A673 (cell line): ENCODE results near the gene ELFN1. TPM values are rescaled to one million over a fixed set of nuclear protein-coding genes. Genes with fewer than 3 reads are reported as not detected.

ENCODE experiments used
- BruUV-seq: library from RNA; stranded (reverse); fragments of 400-500 nt; replicated peaks from 2 replicates; lab custom pipeline; 2021; lab: Mats Ljungman, UMichigan
- CTCF ChIA-PET: fragments of 300-600 bp; sonication (Branson Sonifier 250); formaldehyde crosslinking; loops from one replicate; lab custom pipeline; 2022; ENCODE audit warnings: antibody characterized with exemption; lab: Charles Lee
- POLR2A ChIA-PET: fragments of 300-600 bp; sonication (Branson Sonifier 250); formaldehyde crosslinking; loops from one replicate; lab custom pipeline; 2022; ENCODE audit warnings: antibody characterized with exemption; ENCODE audit not compliant: low non-redundant PET; lab: Charles Lee
- DNase-seq: peaks from one replicate; pipeline ENCODE4 v3.0.0-alpha.2; 2015; ENCODE audit warnings: low spot score
- H3K27ac ChIP-seq: fragments of 200-600 bp; sonication (generic); 2 replicates; pipeline ENCODE4 v1.5.1; 2016; ENCODE audit warnings: mixed run types, low read depth, mild to moderate bottlenecking, mixed read lengths, antibody characterized with exemption, low read length; ENCODE audit not compliant: poor library complexity, severe bottlenecking
- H3K27me3 ChIP-seq: fragments of 200-600 bp; sonication (generic); replicated peaks from 2 replicates; pipeline ENCODE4 v1.6.1; 2017; ENCODE audit warnings: mixed run types, low read depth, mild to moderate bottlenecking, mixed read lengths, antibody characterized with exemption, low read length; ENCODE audit not compliant: insufficient read depth, poor library complexity
- H3K36me3 ChIP-seq: fragments of 200-600 bp; sonication (generic); 2 replicates; pipeline ENCODE4 v1.6.1; 2016; ENCODE audit warnings: mixed run types, mild to moderate bottlenecking, mixed read lengths, antibody characterized with exemption, low read length; ENCODE audit not compliant: insufficient read depth, poor library complexity, severe bottlenecking
- H3K4me1 ChIP-seq: fragments of 200-600 bp; sonication (generic); 2 replicates; pipeline ENCODE4 v1.6.1; 2017; ENCODE audit warnings: mixed run types, mild to moderate bottlenecking, mixed read lengths, antibody characterized with exemption, low read length; ENCODE audit not compliant: insufficient read depth, poor library complexity, severe bottlenecking
- H3K4me3 ChIP-seq: fragments of 200-600 bp; sonication (generic); 2 replicates; pipeline ENCODE4 v1.5.1; 2016; ENCODE audit warnings: low read depth, mixed run types, mild to moderate bottlenecking, mixed read lengths, low read length; ENCODE audit not compliant: poor library complexity, severe bottlenecking
- H3K9me3 ChIP-seq: fragments of 200-600 bp; sonication (generic); 2 replicates; pipeline ENCODE4 v1.6.1; 2016; ENCODE audit warnings: mixed run types, low read depth, mild to moderate bottlenecking, mixed read lengths, antibody characterized with exemption, low read length; ENCODE audit not compliant: poor library complexity, severe bottlenecking
- CTCF ChIP-seq: fragments of 300-800, 200-600 bp; sonication (generic); conservative IDR thresholded peaks from 2 replicates; pipeline ENCODE4 v1.5.1; 2017; ENCODE audit warnings: low read depth, mild to moderate bottlenecking, antibody characterized with exemption, low read length, moderate library complexity, mixed read lengths
- EZH2 ChIP-seq: fragments of 200-600 bp; sonication (generic); IDR thresholded peaks from 2 replicates; pipeline ENCODE4 v1.6.1; 2017; ENCODE audit warnings: borderline replicate concordance, low read depth, mild to moderate bottlenecking, mixed read lengths, antibody characterized with exemption, low read length; ENCODE audit not compliant: poor library complexity, severe bottlenecking
- intact Hi-C: fragments of 100-400 bp; cut with micrococcal nuclease; formaldehyde crosslinking; loops from one replicate; pipeline ENCODE4 v1.10.0; 2022; ENCODE audit not compliant: unreplicated experiment
- total RNA-seq: library from RNA; stranded (reverse); gene quantifications from 2 replicates; pipeline ENCODE4 v1.2.3, GENCODE V29; 2021

The ELFN1 gene
- total RNA-seq, 1 experiment from 2014 or later = not detected

DNA sequence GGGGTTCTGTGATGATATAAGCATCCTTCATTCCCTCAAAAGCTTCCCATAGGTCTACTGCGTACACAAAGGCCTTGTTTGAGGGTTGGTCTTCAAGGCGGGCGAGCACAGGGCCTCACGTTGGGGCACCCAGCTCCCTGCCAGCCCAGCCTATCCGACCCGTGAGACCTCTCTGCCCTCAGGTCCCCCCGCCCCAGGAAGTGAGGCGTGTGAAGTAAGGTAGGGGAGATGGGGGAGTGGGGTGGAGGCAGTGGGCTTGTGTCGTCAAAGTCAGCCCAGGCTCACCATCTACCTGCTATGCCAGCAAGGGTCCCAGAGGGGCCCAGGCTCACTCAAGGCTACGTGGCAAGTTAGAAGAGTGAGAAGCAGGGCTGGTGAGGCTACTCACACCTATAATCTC is 47.6 kb upstream of the ELFN1 start:
- H3K4me3 ChIP-seq = no peak overlapping the region
- no TSS peak for BruUV-seq
- intact Hi-C loops = no loop called here
- ChIA-PET POLR2A (no interaction called here), CTCF (no interaction called here)
- H3K9me3 ChIP-seq = no peaks in the 10 kb centered on the region
- no peaks in the 10 kb centered on the region for H3K4me1 ChIP-seq
- H3K27ac ChIP-seq = no peak overlapping the region
- H3K27me3 ChIP-seq = no peaks in the 10 kb centered on the region
- H3K36me3 ChIP-seq = no peaks in the 10 kb centered on the region
- DNase-seq = no peak
- TF ChIP-seq EZH2 (no peak), CTCF (no peak)

DNA sequence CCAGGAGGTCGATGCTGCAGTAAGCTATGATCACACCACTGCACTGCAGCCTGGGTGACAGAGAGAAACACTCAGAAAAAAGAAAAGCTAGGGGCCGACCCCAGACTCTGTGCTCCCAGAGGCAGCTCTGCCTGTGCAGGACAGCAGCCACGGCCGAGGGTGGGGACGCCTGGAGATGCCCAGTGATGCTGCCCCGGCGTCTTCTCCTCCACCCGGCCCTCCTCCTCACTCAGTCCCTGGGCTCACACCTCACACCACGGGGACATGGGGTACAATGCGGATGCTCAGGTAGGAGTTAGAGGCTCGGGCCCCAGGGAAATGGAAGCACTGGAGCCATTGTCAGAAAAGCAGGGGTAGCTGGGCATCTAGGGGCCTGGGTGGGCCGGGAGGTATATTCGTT is 46.3 kb upstream of the ELFN1 start:
- no peak overlapping the region for H3K4me3 ChIP-seq

DNA sequence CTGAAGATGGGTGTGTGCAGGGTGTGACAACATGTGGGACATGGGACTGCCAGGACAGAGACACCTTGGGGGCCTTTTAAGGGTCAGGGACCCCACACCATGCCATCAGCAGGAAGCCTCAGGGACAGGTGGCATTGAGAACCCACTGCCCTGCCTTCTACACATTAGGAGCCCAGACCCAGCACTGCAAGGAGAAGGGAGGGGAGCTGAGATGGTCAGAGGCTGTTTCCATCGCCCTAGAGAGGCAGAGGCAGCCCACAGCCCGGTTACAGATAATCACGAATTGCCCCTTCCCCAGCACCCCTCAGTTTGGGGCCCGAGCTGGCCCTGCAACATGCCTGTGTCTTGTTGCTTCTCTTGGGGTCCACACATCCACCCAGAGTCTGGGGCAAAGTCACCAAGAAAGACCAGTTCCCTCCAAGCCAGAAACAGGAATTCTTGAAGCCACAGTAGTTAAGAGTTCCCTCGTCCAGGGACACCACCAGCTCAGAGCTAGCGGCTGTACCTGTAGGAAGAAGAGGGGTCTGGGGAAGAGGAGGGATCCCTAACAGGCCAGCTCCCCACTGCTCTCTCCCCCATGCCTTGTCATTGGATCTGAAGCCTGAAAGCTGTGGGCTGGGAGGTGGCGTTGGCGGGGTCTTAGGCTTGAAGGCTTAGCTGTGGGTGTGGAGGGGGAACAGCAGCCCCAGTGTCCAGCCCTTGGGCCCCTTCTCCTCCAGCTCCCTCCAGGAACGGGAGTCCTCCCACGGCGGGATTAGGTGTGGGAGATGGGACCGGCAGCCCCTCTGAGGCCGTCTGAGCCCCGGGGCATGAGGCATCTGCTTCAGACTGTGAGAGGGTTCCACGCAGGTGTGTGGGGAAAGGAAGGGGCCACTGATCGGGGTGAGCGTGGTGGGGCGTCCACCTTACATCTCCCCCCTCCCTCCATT is 44.8 kb upstream of the ELFN1 start:
- TF ChIP-seq EZH2 = no peak
- no peak for TF ChIP-seq CTCF
- H3K36me3 ChIP-seq = no peaks in the 10 kb centered on the region
- H3K27ac ChIP-seq = no peak overlapping the region
- ChIA-PET CTCF (no interaction called here), POLR2A (no interaction called here)
- no peaks in the 10 kb centered on the region for H3K27me3 ChIP-seq
- no peak overlapping the region for H3K4me3 ChIP-seq
- intact Hi-C loops = no loop called here
- no peaks in the 10 kb centered on the region for H3K4me1 ChIP-seq
- DNase-seq = no peak
- peaks cover 3% of the 10 kb centered on the region for H3K9me3 ChIP-seq
- BruUV-seq = no TSS peak

More for the DNA sequence above, 46.3 kb upstream of the ELFN1 start:
- CTCF ChIA-PET = no interaction called here
- TF ChIP-seq EZH2 = no peak
- no peak for TF ChIP-seq CTCF
- Histone ChIP-seq H3K27ac (no peak overlapping the region), H3K36me3 (no peaks in the 10 kb centered on the region), H3K9me3 (no peaks in the 10 kb centered on the region), H3K4me1 (no peaks in the 10 kb centered on the region), H3K27me3 (no peaks in the 10 kb centered on the region)
- no TSS peak for BruUV-seq
- no peak for DNase-seq
- POLR2A ChIA-PET = no interaction called here
- intact Hi-C loops = no loop called here
